Testis (tissue), 2 donors: ENCODE measurements around the gene TNRC6C.

Source experiments
- CTCF ChIP-seq, 3 experiments: fragments of 450-650 bp in 2 of 3; fragments of 200-600 bp in 1 of 3; sonication (generic) in 1 of 3; IDR thresholded peaks; one replicate each; pipeline ENCODE4 v1.5.1; 2016 to 2019; ENCODE audit warnings: antibody characterized with exemption in 3 of 3, mild to moderate bottlenecking in 2 of 3, moderate library complexity in 1 of 3
- POLR2A ChIP-seq: fragments of 450-650 bp; IDR thresholded peaks from one replicate; pipeline ENCODE4 v1.6.1; 2017; ENCODE audit warnings: antibody characterized with exemption, mild to moderate bottlenecking, moderate library complexity

- TF ChIP-seq CTCF (IDR thresholded peaks at IDR 0.05) (no peak), POLR2A (no peak)
Measured at GRCh38 chr17:78022425-78022824, 63.9 kb downstream of the TNRC6C start.
